Activated CD4-positive, CD25-positive, alpha-beta regulatory T cell treated with anti-CD3 and anti-CD28 coated beads, Interleukin-2, amount 50 U/mL, for 24 hours (primary cell): ENCODE data around the gene TMEM40.
"Not testable (repeated sequence)": the region's sequence is repeated elsewhere in the genome, so short reads cannot be mapped to it uniquely, and the experiment has no call there.

ENCODE experiments used
- ATAC-seq, 2 donors: fragments of 150-1000 bp; cut with Tn5 transposase; one replicate each; pipeline ENCODE4 v1.10.0; 2021; ENCODE audit warnings: mild to moderate bottlenecking in 1 of 2, moderate library complexity in 1 of 2

TMEM40 gene, protein sequence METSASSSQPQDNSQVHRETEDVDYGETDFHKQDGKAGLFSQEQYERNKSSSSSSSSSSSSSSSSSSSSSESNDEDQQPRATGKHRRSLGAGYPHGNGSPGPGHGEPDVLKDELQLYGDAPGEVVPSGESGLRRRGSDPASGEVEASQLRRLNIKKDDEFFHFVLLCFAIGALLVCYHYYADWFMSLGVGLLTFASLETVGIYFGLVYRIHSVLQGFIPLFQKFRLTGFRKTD

DNA sequence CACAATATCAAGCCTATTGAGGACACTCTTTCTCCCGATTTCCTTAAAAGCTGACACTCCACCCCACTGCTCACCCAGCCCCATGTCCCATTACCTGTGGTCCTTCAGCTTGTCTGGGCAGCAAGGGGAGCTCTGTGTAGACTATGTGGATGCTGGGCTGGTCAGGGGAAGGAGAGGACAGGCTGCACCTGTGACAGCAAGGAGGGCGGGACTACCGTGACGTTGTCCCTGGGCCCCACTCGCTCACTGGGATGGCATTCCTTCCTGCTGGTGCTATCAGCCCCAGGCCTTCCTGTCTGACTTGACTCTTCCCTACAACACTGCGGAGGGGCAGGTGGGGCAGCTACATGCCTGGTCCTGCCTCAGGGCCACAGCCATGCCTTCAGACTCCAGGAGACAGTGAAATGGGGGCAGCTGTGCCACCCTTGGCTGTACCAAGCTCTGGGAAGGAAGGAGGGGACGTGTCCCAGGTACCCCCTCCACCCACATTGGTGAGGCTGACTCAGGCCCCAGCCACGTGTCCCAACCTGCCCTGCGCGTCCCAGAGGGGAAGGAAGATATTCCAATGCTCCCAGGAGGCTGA, at the start of gene TMEM40:
Gene TMEM40 (minus strand): TSS at position 163 of the 583 bp plus-strand sequence. CDS start 9,427 bp downstream, outside the sequence.
- ATAC-seq: no peak

DNA sequence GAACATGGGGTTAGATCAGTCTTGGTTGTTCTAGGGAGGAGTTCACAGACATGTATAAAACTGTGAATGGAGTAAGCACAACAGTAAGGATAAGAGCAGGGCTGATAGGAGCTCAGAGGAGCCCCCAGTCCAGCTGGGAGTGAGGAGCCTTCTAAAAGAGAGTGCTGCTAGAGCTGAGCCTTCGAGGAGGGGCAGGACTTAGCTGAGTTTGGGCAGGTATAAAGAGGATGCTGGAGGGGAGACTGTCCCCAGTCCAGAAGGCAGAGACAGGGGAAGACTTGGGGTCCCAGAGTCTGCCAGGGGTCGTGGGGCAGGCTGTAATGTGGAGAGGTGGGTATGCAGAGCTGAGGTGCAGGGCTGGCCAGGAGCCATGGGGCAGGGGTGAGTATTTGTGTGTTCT, 49.5 kb upstream of the TMEM40 start:
- no peak for ATAC-seq

DNA sequence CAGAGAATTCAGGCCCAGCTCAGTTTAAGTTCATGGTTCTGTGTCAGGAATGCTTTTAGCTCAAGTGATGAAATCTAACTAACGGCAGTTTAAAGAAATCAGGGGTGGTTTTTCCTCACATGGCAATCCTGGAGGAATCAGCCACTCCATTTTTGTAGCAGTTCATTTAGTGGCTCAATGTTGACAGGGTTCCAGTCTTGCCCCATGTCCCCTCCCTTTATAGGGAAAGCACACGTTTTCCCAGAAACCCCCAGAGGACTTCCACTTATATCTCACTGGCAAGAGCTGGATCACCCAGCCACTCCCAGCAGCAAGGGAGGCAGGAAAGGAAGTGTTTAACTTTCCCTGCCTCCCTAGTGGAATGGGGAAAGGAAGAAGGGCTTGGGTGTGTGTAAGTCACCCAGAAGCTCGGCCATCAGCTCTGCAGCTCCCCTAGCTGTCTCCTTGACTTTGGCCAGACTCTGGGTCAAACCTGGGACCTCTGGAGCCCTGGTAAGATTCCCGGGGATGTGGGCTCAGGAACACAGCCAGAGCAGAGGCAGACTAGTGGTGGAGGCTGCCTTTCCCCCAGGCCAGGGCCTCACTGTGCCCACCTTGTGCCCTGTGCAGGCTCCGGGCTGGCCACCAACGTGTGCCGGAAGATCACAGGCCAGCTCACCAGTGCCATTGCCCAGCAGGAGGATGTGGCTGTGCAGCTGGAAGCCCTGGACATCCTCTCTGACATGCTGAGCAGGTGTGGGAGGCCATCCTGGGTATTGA, 48.7 kb upstream of the TMEM40 start:
- ATAC-seq: no peak

DNA sequence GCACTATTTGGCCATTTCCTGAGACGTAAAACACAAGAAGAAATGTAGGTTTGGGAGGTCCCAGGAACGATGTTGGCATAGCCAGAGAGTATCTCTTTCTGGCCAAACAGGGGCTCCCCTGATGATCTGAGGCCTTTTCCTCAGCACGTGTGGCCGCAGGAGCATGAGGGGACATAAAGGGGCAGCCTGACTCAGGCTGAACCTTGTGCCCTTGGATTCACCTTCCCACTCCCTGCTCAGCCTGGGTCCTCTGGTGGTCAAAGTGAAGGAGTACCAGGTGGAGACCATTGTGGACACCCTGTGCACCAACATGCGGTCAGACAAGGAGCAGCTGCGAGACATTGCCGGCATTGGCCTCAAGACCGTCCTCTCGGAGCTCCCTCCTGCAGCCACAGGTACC, 48.0 kb upstream of the TMEM40 start:
- no peak for ATAC-seq

DNA sequence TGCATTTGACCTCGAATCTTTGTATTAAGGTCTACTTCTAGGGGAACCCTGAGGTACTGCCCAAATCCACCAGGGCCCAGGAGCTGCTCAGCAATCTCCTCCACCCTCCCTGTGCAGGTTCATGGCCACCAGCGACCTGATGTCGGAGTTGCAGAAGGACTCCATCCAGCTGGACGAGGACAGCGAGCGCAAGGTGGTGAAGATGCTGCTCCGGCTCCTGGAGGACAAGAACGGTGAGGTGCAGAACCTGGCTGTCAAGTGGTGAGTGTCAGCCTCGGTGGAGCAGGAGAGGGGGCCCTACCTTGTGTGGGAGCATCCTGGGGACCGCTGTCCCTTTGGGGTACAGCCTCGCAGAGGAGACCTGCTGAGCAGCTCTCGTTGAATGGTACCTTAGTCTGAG, 44.3 kb upstream of the TMEM40 start:
- ATAC-seq: no peak

DNA sequence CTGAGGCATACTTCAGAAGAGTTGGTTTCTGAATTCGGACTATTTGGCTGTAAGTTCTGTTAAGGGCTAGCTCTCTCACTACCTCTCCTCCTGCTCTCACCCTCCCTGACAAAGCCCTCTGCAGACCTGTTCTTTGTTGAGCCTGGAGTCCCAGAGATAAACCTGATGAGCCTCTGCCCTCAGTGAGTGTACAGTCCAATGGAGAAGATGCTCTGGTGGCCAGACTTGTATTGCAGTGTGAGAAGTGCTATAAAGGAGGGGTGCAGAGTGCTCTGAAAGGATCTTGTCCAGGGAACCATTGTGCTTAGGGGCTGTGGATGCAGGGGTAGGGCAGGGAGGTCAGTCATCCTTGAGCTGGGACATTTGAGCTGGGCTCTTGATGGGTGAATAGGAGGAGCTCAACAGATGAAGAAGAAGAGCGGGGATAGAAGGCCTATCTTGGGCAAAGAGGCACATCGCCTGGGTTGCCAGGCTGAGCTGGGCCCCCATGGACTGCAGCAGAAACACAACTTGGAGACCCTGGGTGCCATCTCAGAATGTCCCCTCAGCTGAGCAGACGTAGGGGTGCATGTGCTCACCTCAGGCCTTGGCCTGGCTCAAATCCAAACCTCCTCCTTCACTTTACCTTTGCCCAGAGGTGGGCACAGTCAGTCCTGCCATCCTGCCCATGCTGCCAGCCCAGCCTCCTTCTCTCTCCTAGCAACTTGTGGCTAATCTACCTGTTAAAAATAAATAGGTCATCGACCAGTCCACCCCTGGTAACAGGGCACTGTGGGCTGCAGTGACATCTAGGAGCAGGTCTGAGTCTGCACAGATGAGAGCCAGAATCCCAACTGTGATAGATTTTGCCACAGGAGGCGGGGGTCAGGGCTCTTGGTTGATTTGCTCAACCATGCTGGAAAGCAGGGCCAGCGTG, 40.7 kb upstream of the TMEM40 start:
- ATAC-seq: no peak

DNA sequence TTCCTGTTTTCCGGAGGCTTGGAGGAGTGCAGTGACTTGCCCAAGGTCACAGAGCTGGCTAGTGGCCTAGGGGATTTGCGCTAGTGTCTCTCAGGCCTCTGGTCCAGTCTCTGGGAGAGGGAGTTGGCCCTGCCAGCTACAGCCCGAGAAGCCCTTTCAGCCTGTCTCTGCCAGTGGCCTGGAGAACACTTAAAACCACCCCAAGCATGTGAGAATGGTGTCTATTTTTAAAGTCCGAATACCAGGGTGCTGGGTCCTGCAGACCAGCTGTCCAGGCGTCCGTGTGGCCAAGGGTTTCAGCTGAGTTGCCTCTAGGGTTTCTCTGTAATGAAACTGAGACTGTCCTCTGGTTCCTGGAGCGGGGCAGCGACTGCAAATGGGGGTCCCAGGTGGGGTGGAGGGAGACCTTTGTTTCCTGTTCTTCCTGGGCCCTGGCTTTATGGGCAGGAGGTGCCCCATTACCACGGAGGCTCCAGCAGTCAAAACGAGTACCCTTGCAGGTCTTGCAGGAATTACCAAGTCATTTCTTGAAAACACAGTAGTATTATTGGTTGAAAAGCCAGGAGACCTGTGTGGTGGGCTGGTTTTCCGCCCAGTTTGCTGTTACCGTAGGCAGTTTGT, 39.6 kb upstream of the TMEM40 start:
- no peak for ATAC-seq

DNA sequence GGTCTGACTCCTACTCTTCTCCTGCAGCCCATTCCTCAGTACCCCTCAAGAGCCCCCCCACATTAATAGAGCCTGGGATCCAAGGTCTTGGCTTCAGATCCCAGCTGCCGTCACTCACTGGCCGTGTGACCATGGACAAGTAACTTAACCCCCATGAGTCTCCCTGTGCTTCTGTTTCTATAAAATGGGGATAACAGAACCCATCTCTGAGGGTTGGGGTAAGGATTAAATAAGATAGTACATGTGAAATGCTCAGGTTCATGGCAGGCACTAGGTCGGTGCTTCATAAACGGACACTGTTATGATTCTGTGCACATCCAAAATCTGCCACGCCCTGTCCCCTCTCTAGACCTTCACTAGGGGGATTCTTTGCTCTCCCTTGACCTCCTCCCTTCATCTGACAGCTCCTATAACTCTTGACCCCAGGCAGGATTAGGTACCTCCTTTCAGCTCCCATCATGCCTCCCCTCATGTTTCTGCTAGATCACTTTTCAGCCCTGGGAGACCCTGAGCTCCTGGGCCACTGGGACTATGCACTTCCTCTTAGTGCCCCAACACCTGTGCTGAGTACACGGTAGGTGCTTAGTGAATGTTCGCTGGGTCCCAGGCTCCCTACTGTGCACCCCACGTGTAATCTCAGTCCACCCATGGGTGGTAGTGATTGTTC, 39.0 kb upstream of the TMEM40 start:
- no peak for ATAC-seq

DNA sequence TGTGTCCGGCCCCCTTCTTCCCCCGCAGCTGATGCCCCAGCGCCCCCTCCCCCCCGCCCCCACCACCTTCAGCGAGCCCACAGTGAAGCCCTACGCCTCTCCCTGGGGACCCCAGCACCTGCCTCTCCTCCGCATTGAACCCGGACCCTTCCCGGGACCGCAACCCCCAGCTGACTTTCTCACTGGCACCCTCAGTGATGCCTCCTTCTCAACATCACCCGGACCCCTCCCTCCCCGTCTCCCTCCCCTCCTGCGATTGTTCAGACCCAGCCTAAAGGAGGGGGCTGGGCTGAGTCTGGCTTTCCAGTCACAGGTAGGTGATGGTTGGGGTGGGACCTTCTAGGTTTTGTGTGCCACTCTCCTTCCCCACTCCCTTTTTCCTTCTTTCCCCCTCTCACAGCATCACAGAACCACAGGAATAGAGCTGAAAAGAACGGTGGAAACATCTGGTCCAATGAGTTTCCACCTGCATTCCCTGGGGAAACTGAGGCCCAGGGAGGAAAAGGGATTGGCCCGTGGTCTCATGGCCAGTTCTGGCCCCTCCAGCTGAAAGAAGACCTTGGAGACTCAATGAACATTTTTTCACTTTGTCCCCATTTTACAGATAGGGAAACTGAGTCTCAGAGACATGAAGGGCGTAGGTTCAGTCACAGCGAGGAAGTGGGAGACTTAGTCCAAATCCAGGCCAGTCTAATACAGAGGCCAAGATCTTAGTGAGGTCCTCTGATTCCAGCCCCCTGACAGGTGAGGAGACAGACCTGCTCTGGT, 38.2 kb upstream of the TMEM40 start:
- ATAC-seq: no peak

DNA sequence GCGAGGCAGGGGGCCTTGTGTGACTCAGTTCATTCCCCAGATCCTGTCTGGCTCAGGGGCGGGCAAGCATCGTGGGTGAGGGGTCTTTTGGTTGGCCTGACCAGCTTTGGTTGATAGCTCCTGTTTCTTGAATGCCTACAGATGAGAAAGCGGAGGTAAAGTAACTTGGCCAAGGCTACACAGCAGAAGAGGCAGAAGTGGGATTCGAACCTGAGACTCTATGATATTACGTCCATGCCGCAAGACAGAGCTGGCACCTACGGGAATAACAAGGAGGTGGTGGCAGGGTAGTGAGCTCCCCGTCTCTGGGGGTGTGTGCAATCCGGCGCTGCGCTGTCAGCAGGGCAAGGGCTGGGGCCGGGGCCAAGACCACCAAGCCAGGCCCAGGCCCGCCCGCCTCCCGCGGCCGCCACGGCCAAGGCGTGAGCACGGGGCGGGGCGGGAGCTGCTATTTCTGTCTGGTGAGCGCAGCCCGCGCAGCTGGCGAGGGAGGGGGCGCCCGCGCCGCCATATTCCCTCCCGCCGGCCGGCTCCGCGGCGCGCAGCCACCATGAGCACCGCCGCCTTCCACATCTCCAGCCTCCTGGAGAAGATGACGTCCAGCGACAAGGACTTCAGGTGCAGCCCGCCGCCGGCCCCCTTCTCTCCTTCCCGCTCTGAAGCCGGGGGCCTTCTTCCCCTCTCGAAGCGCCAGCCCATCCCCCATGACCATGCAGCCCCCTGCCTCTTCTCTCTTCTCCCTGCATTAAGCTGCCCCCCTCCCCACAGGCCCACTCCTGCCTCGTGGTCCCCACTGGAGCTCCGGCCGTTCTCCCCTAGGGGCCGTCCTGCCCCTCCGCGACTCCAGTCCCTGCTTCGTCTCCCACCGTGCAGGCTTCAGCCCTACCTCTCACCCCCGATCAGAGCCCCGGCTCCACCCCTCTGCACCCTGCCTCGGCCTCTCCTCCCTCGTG, 37.4 kb upstream of the TMEM40 start, which contains the start of gene CAND2:
Gene CAND2 (plus strand): TSS at position 510 of the 953 bp plus-strand sequence. CDS start 41 bp downstream, at position 551.
- peak; percentile 70 to 80 for ATAC-seq

DNA sequence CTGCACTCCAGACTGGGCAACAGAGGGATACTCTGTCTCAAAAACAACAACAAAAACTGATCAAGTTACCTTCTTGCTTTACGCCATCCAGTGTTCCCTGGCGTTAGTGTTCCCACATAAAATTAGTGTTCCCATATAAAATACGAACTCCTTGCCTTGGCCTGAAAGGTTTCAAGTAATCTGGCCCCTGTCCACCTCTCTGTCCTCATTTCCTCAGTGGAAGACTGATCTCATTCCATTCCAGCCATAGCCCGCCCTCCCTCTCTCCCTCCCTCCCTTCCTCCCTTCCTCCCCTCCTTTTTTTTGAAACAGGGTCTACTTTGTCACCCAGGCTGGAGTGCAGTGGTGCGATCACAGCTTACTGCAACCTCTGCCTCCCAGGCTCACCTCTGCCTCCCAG, 34.6 kb upstream of the TMEM40 start:
- ATAC-seq: no peak

DNA sequence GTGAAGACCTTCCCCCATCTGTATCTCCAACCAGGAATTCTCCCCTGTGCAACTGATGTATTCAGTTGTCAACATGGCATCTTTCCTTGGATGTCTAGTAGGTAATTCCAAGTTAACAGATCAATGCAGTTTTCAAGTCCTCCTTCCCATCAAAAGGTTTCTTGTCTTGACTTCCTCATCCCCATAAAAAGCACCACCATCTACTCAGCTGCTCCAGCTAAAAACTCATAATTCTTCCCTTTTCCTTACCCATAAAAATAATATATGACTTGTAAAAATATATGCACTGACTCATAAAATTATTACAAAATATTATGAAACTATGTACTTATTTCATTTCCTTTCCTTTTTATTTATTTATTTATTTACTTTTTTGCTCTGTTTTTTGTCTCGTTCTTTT, 32.4 kb upstream of the TMEM40 start:
- ATAC-seq: no peak

DNA sequence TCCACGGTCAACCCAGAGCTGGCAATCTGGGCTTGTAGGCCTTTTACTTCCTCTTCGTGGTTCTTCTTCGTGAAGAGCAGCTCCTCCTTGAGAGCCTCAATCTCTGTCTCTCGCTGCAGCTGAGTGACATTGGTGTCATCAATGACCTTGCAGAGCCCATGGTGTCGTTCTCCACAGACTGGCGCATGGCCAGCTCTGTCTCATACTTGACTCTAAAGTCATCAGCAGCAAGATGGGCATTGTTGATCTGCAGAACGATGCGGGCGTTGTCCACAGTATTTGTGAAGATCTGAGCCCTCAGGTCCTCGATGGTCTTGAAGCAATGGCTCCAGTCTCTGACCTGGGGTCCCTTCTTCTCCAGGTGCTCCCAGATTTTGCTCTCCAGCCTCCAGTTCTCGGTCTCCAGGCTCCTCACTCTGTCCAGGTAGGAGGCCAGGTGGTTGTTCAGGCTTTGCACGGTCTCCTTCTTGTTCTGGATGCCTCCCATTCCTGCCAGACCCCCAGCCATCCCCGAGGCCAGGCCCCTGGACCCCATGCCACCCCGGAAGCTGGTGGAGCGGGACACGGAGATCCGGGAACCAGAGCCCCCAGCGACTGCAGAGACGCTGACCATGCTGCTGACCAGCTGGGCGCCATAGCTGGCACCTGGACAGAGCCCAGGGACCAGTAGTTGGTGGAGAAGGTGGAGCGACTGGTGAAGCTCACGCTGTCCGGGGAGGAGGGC, 29.1 kb upstream of the TMEM40 start:
- not testable (repeated sequence) for ATAC-seq

DNA sequence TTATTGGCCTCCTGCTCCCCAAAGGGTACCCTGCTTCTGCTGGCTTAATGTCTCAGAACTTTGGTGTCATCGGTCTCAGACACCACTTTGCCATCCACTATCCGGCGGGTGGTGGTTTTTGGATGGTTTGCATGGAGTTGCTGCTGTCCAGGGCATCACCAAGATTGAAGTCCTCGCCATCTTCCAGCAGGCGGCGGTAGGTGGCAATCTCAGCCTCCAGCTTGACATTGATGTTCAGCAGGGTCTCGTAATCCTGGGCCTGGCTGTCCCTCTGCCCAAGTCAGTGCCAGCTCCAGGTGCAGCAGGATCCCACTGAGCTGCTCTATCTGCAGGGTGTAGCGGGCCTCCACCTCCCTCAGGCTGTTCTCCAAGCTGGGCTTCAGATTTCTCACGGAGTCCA, 28.3 kb upstream of the TMEM40 start:
- ATAC-seq: not testable (repeated sequence)

DNA sequence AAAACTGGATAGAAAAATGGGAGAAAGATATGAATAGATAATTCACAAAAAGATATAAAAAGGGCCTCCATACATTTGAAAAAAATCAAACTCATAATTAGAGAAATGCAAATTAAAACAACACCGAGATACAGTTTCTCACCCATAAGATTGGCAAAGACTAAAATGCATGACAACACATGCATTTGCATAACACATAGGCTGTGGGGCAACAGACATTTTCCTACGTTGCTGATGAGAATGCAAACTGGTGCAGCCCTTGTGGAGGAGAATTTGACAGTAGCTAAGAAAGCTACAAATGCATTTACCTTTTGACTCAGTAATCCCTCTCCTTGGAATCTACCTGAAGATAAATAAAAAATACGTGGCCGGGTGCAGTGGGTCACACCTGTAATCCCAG, 26.0 kb upstream of the TMEM40 start:
- no peak for ATAC-seq

DNA sequence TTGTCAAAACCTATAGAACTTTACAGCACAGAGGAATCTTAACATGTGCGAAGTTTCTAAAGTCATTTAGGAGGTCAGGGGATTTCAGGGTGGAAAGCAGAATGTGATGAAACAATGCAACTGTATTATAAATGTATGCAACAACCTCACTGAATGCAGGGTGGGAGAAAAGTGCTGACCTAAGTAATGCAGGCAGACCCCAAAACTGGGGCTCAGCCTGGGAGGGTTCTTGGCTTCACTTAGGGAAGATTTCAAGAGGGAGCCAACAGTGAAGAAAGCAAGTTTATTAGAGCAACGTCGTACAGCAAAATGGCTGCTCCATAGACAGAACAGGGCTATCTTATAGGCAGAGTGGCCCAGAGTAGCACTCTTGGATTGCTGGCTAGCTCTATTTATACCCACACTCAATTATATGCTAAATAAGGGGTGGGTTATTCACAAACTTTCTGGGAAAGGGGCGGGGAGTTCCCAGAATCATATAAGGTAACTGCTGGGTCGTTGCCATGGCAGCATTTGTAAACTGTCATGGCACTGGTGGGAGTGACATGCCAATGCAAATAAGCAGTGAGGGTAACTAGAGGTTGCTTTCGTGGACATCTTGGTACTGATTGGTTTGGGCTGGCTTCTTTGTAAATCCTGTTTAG, 23.2 kb upstream of the TMEM40 start:
- ATAC-seq: no peak

DNA sequence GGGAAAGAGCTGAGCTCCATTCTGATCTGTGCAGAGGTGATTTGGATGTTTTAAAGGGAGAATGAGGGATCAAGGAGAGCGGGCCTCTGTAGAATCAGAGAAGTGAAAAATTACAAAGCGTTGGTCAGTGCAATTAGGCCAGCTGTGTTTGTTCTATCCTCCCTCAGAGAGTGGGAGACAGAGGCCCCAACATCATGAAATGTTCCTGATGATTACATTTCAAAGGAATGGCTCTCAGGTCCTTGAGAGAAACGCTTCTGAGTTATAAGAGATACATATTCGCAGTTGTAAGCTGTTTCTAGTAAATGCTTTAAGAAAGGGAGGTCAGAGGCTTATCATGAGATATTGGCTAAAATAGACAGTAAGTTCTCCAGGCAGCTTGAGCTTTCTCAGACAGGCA, 21.7 kb upstream of the TMEM40 start:
- ATAC-seq: no peak

DNA sequence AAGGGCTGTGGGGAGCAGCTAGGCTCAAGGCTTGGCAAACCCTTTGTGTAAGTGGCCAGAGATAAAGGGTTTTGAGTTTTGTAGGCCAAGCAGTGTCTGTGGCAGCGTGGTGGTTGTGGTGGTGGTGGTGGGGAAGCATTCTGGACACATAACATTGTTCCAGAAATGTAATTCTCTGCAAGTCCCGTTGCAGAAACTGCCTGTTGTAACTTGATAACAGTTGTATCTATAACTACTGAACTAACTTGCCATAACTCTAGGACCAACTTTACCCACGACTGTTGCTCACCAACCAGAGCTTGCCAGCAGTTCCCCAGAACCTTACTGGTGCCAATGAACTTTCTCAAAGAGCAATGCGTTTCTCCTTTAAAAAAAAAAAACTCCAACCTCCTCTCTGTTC, 18.1 kb upstream of the TMEM40 start:
- no peak for ATAC-seq

DNA sequence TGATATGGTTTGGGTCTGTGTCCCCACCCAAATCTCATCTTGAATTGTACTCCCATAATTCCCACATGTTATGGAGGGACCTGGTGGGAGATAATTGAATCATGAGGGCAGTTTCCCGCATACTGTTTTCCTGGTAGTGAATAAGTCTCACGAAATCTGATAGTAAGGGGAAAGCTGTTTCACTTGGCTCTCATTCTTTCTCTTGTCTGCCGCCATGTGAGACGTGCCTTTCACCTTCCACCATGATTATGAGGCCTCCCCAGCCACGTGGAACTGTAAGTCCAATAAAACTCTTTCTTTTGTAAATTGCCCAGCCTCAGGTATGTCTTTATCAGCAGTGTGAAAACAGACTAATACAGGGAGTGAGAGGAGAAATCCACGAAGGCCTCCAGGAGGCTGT, 16.9 kb upstream of the TMEM40 start:
- not testable (repeated sequence) for ATAC-seq
